ENCODE measurements around the gene PRTFDC1. TPM values are rescaled to one million over a fixed set of nuclear protein-coding genes. Genes with fewer than 3 reads are reported as not detected.
A peak's percentile ranks its signal among the peaks of the same experiment; 100 is the strongest.

Gene PRTFDC1
- total and polyA plus RNA-seq, 11 donors: 1.9 to 13.1 (median 4.6) TPM

- H3K4me3 ChIP-seq: peak overlapping the region; percentile 47 to 73 (median 64)
- ATAC-seq (peak in 3 of 4 donors; percentile 21 to 36 (median 27)), DNase-seq (peak; percentile 25 to 51 (median 42))
- intact Hi-C loops (cut with DNase I): loop anchor here in 7 of 10 donors (2.0 to 10.0 kb wide), 6 partner anchors 224 to 309 kb away; partner anchors contain the start of gene ARHGAP21 (in 5 of the 7)
- H3K4me1 ChIP-seq: peaks cover 0 to 40% (median 16%) of the 10 kb centered on the region in 12 donors
- H3K27me3 ChIP-seq: no peaks in the 10 kb centered on the region
- H3K27ac ChIP-seq: peak overlapping the region; percentile 21 to 86 (median 79)
- H3K36me3 ChIP-seq: no peaks in the 10 kb centered on the region
- H3K9me3 ChIP-seq: no peaks in the 10 kb centered on the region
- WGBS, 4 donors: 49 to 57% (median 53%) methylated on average over 10 of the region's 10 CpGs
- TF ChIP-seq POLR2A (IDR thresholded peaks at IDR 0.05) (no peak), CTCF (IDR thresholded peaks at IDR 0.05) (no peak)
These were observed 934 bp downstream of the PRTFDC1 start for GRCh38 chr10:24951201-24952142.

GRCh38 chr10:24950439-24950838 is 2.0 kb downstream of the PRTFDC1 start:
- DNase-seq: no peak
- Histone ChIP-seq H3K27ac (no peak overlapping the region), H3K9me3 (no peaks in the 10 kb centered on the region), H3K36me3 (no peaks in the 10 kb centered on the region), H3K4me1 (peaks cover 0 to 44% (median 16%) of the 10 kb centered on the region in 12 donors), H3K27me3 (no peaks in the 10 kb centered on the region), H3K4me3 (no peak overlapping the region)
- intact Hi-C loops (cut with DNase I): loop anchor here in 6 of 10 donors (5.0 to 10.0 kb wide), 5 partner anchors 223 to 308 kb away; partner anchors contain the start of gene ARHGAP21 (in 5 of the 6)
- WGBS, 4 donors: 71 to 77% (median 72%) methylated on average over 5 of the region's 5 CpGs
- ATAC-seq: no peak
- no peak for TF ChIP-seq CTCF (IDR thresholded peaks at IDR 0.05)
- no peak for TF ChIP-seq POLR2A (IDR thresholded peaks at IDR 0.05)

GRCh38 chr10:24949616-24950015 is 2.8 kb downstream of the PRTFDC1 start:
- WGBS, 4 donors: 71 to 81% (median 76%) methylated on average over 3 of the region's 3 CpGs
- ATAC-seq: no peak
- H3K9me3 ChIP-seq: no peaks in the 10 kb centered on the region
- no peak overlapping the region for H3K4me3 ChIP-seq
- intact Hi-C loops (cut with DNase I): loop anchor here in 6 of 10 donors (5.0 to 10.0 kb wide), 5 partner anchors 222 to 307 kb away; partner anchors contain the start of gene ARHGAP21 (in 5 of the 6)
- peaks cover 0 to 51% (median 17%) of the 10 kb centered on the region in 12 donors for H3K4me1 ChIP-seq
- no peak for DNase-seq
- H3K27me3 ChIP-seq: no peaks in the 10 kb centered on the region
- TF ChIP-seq CTCF (IDR thresholded peaks at IDR 0.05): no peak
- TF ChIP-seq POLR2A (IDR thresholded peaks at IDR 0.05): no peak
- H3K27ac ChIP-seq: no peak overlapping the region
- H3K36me3 ChIP-seq: no peaks in the 10 kb centered on the region

All from heart left ventricle (tissue), 16 donors.